Measurements from ENCODE around the gene CDH22.

The CDH22 gene

DNA sequence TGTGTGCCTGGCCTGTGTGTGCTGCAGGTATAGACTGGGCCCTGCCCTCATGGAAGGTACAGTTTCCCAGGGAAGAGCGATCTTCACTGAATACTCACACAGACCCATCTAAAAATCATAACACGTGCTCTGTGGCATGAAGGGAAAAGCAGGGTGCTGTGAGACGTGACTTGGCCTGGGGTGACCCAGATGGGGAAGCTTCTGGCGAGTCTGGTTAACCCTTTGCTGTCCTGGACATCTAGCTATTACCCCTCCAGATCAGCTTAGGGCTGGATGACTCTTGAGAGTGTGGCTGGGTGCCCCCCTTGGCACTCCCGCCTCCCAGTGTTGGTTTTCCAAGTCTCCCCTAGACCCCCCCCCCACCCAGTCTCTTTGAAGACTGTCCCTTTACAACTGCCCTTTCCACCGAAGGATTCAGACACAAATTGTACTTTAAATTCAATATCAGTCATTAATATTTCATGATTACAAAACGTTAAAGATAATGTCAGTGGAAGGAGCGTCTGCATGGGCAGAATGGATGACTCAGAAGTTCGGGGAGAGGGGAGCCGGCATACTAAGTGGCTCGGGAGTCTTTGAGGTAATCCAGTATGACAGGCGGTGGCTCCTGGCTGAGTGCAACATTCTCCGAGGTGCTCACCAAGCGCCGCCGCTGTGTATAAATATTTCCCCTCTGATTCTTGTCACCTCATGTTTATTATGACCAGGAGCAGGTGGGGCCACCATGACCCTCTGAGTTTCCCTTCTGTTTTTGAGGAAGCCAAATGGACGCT is 112.8 kb downstream of the CDH22 start:
- H3K4me3 ChIP-seq (ENCODE audit: low read depth, low read length) = no peak overlapping the region
- no peak for DNase-seq (ENCODE audit: low read depth)
- TF ChIP-seq, protein P1, sequence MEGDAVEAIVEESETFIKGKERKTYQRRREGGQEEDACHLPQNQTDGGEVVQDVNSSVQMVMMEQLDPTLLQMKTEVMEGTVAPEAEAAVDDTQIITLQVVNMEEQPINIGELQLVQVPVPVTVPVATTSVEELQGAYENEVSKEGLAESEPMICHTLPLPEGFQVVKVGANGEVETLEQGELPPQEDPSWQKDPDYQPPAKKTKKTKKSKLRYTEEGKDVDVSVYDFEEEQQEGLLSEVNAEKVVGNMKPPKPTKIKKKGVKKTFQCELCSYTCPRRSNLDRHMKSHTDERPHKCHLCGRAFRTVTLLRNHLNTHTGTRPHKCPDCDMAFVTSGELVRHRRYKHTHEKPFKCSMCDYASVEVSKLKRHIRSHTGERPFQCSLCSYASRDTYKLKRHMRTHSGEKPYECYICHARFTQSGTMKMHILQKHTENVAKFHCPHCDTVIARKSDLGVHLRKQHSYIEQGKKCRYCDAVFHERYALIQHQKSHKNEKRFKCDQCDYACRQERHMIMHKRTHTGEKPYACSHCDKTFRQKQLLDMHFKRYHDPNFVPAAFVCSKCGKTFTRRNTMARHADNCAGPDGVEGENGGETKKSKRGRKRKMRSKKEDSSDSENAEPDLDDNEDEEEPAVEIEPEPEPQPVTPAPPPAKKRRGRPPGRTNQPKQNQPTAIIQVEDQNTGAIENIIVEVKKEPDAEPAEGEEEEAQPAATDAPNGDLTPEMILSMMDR (IDR thresholded peaks at IDR 0.05; ENCODE audit: control insufficient read depth, extremely low read depth, insufficient read depth) = no peak

- no peak overlapping the region for H3K4me3 ChIP-seq (ENCODE audit: low read depth, low read length)
- TF ChIP-seq, protein P1 (IDR thresholded peaks at IDR 0.05; ENCODE audit: control insufficient read depth, extremely low read depth, insufficient read depth) = no peak
- no peak for DNase-seq (ENCODE audit: low read depth)
Measured at GRCh38 chr20:46194409-46194808, 113.9 kb downstream of the CDH22 start.

DNA sequence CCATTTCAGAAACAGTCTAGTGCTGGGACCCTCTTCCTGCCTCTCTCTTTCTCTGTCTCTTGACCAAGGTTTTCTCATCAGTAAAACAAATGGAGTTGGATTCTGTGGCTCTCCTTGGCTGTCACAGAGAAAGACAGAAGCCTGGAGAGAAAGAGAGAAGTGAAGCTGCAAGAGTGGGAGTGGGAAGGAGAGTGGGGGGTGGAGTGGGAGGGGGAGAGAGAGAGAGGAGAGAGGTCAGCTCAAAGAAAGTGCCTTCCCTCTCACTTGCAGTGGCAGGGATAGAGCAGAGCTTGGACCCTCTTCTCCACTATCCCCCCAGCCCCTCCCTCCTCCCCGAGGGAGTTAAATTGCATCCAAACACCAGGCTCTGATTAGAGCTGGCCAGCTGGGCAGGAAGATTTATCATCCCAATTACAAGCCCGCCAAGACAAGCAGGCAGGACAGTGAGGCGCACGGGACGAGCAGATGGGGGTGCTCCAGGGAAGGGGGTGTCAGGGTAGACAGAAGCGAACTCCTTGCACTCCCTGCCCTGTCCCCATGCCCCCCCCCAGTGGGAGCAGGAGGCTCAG is 115.8 kb downstream of the CDH22 start:
- H3K4me3 ChIP-seq (ENCODE audit: low read depth, low read length) = no peak overlapping the region

DNA sequence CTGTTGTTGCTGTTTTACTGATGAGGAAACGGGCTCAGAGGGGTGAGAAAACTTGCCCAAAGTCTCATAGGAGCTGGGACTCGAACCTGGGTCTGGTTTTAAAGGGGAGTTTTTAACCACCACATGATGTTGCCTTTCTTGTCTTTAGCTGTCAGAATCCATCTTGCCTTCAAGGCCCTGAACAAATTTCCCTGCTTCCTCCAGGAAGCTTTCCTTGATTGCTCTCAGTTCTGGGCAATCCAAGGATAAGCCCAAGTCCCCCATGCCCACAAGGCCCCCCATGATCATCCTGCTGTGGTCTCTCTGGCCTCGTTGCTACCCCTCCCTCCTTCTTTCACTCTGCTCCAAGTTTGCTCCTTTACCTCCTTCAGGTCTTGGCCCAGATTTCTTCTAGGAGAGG is 116.7 kb downstream of the CDH22 start:
- no peak overlapping the region for H3K4me3 ChIP-seq (ENCODE audit: low read depth, low read length)
- TF ChIP-seq, protein P1 (IDR thresholded peaks at IDR 0.05; ENCODE audit: control insufficient read depth, extremely low read depth, insufficient read depth) = no peak
- no peak for DNase-seq (ENCODE audit: low read depth)

More for the DNA sequence above, 115.8 kb downstream of the CDH22 start:
- no peak for DNase-seq (ENCODE audit: low read depth)
- TF ChIP-seq, protein P1 (IDR thresholded peaks at IDR 0.05; ENCODE audit: control insufficient read depth, extremely low read depth, insufficient read depth) = no peak

DNA sequence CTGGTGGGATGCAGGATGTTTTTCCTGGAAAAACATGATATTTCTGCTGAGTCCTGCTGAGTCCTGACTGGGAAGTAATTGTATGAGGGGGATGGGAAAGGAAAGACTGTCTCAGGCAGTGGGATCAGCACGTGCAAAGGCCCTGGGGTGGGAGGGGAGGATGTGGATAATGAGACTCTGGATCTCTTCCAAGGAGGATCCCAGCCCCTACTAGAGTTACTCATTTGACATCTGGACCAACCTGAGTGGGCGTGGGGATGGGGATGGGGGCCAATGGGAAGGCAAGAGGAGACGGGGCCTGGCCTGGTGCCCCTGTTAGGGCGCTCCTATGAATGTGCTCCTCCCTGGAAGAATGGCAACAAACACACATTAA is 117.1 kb downstream of the CDH22 start:
- DNase-seq (ENCODE audit: low read depth) = no peak
- TF ChIP-seq, protein P1 (IDR thresholded peaks at IDR 0.05; ENCODE audit: control insufficient read depth, extremely low read depth, insufficient read depth) = no peak
- H3K4me3 ChIP-seq (ENCODE audit: low read depth, low read length) = no peak overlapping the region

DNA sequence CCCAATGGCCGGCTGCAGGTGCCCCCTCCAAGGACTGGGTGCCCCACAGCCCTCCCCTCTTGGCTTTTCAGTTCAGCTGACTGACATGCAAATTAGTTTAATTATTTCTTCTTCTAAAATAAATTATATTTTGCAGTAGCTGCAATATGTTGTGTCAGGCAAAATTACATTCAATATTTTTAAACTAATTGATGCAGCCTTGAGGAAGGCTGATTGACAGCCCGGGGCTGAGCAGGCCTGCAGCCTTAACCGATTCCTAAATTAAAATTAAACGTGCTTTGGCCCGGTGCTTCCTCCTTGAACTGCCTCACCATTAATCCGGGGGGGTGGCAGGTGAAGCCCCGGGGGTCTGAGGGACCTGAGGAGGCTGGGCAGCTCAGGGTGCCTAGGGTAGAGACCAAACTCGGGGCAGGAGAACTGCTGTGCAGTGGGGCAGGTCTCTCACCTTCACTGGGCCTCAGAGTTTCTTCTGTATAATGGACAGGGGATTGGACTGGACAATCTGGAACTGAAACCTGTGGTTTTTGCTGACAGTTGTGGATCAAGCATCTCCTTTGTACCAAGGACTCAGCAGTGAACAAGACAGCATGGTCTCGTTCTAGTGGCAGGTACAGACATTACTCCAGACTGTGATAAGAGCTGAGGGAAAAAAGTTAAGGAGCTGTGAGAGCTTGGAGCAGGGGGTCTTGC is 117.7 kb downstream of the CDH22 start:
- no peak overlapping the region for H3K4me3 ChIP-seq (ENCODE audit: low read depth, low read length)
- DNase-seq (ENCODE audit: low read depth) = no peak
- TF ChIP-seq, protein P1 (IDR thresholded peaks at IDR 0.05; ENCODE audit: control insufficient read depth, extremely low read depth, insufficient read depth) = no peak

Measured in LNCaP clone FGC (cell line).